Muscle of arm (tissue), 12 donors: ENCODE measurements around the gene USP46. TPM values are rescaled to one million over a fixed set of nuclear protein-coding genes. Genes with fewer than 3 reads are reported as not detected.

Source experiments
- polyA plus RNA-seq, 12 donors: library from polyadenylated mRNA; unstranded; fragments of 120-200 nt; gene quantifications; one replicate each; pipeline ENCODE4 v1.2.1, GENCODE V29; 2013; ENCODE audit not compliant: insufficient read length in 12 of 12

Gene USP46
- polyA plus RNA-seq, 12 donors, result 23.0 to 42.0 (median 29.4) TPM; not detected in 1

Other genes starting within 250 kb of the USP46 start
- gene ERVMER34-1, start 92.1 kb upstream of the USP46 start, polyA plus RNA-seq, result 1 to 10 TPM in 2 of 12 donors, under 1 TPM in 8, not detected in 2; 0.38 to 1.7 (median 0.59) TPM
- gene RASL11B, start 203.0 kb upstream of the USP46 start, polyA plus RNA-seq, result 10 to 100 TPM in 7 of 12 donors, 1 to 10 TPM in 3, not detected in 2; 6.0 to 15.8 (median 11.1) TPM